ENCODE results near the gene PCGF3.

DNA sequence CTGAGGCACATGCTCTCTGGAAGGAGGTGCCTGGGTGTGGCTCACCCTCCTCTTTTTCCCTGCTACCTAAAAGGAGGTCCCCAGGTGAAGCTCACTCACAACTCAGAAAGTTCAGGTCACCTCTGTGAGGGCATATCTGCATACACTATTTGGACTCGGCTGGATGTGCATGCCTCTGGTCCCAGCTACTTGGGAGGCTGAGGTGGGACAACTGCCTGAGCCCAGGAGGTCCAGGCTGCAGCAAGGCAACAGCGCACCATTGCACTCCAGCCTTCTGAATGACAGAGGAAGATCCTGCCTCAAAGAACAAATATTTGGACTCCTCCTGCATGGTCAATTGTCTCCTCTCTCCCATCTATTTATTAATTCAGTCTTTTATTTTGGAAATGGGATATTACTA, 73.9 kb downstream of the PCGF3 start:
- TF ChIP-seq EP300 (IDR thresholded peaks at IDR 0.05; ENCODE audit: borderline replicate concordance) = no peak
- TF ChIP-seq TAF1 (IDR thresholded peaks at IDR 0.05; ENCODE audit: low read depth) = no peak
- TF ChIP-seq CEBPB (IDR thresholded peaks at IDR 0.05) = no peak
- no peak for TF ChIP-seq TCF12 (IDR thresholded peaks at IDR 0.05; ENCODE audit: low read depth)
- TF ChIP-seq RAD21 (IDR thresholded peaks at IDR 0.05; ENCODE audit: low read depth) = no peak
- no peak for TF ChIP-seq MAX (IDR thresholded peaks at IDR 0.05)
- no peak for TF ChIP-seq REST (IDR thresholded peaks at IDR 0.05; ENCODE audit: low read depth)
- no peak for TF ChIP-seq FOXM1 (IDR thresholded peaks at IDR 0.05; ENCODE audit: borderline replicate concordance, low read depth)
- TF ChIP-seq EGR1 (IDR thresholded peaks at IDR 0.05) = no peak
- no peak for TF ChIP-seq YY1 (IDR thresholded peaks at IDR 0.05; ENCODE audit: low read depth)
